Amniotic stem cell (primary cell): Measurements from ENCODE around the gene AIFM3.
"Not testable (repeated sequence)": the region's sequence is repeated elsewhere in the genome, so short reads cannot be mapped to it uniquely, and the experiment has no call there.

Source experiments
- DNase-seq: peaks from one replicate; lab custom pipeline; 2025; lab: John Stamatoyannopoulos, UW

The AIFM3 gene

GRCh38 chr22:20992056-20992442 is 25.0 kb downstream of the AIFM3 start:
- no peak for DNase-seq

DNA sequence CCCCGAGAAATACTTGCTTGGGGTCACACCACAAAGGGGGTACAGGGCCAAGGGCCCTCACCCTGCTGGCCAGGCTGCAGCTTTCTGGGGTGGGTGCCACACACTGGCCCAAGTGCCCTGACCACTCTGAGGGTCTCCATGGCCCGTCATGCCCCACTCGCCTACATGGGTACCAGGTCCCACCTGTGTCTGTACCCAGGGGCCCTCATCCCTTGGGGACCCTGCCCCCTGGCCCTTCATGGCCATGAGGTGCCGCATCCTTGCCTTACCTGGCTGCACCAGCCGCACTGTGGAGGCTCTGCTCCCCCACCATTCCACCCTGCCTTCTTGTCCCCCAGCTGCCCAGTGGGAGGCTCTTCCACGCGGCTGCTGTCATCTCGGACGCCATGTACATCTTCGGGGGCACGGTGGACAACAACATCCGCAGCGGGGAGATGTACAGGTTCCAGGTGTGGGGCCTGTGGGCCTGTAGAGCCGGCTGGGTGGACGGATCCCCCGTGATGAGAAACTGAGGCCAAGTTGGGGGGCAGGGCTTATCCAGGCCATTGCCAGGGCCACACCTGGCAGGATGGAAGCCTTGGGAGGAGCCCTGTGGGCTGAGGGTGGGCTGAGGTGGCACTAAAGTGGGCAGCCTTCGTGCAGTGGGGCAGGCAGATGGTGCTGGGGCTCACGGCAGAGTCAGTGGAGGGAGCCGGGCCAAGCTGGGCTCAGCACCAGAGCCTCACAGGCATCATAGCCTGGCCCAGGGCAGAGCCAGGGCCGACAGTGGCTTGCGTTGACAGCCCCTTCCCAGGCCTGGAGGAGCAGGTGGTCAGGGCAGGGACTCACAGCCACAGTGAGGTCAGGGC is 25.6 kb downstream of the AIFM3 start:
- no peak for DNase-seq

- DNase-seq: no peak
Measured at GRCh38 chr22:20993304-20994127, 26.5 kb downstream of the AIFM3 start.

- DNase-seq: no peak
Measured at GRCh38 chr22:20994128-20994901, 27.3 kb downstream of the AIFM3 start.

DNA sequence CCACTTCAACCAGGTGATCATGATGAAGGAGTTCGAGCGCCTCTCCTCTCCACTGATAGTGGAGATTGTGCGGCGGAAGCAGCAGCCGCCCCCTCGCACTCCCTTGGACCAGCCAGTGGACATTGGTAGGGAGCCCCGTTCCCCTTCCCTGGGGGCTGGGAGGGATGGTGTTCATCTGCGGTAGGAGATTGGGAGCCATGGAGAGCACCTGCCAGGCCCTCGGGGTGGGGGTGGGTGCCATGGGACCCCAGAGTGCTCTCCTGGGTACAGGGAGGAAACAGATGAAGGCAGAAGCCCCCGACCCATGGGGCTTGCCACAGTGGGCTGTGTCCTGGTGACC is 27.8 kb downstream of the AIFM3 start:
- DNase-seq: no peak

DNA sequence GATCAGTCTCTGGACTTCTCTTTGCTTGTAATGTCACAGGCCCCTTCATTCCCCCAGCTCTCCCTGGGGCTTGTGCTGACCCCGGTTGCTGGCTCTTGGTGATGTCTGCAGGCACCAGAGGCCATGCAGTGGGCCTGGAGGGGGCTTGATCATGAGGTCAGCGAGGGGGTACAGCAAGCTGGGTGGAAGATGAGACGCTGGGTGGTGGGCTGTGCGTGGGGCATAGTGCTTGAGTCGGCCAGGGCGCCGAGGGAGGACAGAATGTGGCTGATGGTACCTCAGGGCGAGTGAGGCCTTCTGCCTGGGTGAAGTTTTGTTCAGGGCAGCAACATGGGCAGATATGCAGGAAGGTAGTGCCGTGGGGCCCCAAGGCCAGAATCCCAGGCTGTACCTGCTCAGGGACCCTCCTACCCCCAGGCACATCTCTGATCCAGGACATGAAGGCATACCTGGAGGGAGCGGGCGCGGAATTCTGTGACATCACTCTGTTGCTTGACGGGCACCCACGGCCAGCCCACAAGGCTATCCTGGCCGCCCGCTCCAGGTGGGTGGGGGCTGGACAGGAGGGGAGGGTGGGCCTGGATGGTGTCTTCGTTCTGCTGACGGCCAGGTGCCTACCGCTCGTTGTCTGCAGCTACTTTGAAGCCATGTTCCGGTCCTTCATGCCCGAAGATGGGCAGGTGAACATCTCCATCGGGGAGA is 28.4 kb downstream of the AIFM3 start:
- no peak for DNase-seq

- no peak for DNase-seq
Measured at GRCh38 chr22:20996031-20996410, 29.0 kb downstream of the AIFM3 start.

DNA sequence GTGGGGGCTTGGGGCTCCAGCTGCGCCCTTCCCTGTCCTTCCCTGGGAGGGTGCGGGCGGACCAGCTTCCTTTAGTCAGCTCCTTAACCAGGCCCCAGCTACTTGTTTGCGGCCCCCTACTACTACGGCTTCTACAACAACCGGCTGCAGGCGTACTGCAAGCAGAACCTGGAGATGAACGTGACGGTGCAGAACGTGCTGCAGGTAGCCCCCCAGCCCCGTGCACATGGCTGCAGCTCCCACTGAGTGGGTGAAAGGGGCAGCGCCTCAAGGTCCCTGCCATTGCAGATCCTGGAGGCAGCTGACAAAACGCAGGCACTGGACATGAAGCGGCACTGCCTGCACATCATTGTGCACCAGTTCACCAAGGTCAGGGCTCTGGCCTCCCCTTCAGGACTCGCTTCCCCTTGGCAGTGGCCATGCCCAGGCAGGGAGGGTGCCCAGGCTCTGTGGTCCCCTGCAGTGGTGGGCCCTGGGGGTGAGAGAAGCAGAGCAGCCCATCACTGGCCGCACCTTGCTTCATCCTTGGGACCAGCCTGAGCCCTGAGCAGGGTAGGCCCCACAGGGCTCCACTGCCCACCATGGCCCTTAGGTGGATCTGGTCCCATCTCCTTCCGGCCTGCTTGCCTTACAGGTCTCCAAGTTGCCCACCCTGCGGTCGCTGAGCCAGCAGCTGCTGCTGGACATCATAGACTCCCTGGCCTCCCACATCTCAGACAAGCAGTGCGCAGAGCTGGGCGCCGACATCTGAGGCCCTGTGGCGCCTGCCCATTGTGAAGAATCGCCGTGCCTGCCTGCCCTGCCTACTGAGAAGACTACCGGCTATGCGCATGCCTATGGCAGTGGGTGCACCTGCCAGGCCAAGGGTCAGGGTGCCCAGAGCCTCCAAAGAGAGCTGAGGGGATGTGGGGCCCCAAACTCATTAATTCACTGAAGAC is 29.8 kb downstream of the AIFM3 start:
- no peak for DNase-seq

GRCh38 chr22:20997536-20998257 is 30.6 kb downstream of the AIFM3 start:
- no peak for DNase-seq

DNA sequence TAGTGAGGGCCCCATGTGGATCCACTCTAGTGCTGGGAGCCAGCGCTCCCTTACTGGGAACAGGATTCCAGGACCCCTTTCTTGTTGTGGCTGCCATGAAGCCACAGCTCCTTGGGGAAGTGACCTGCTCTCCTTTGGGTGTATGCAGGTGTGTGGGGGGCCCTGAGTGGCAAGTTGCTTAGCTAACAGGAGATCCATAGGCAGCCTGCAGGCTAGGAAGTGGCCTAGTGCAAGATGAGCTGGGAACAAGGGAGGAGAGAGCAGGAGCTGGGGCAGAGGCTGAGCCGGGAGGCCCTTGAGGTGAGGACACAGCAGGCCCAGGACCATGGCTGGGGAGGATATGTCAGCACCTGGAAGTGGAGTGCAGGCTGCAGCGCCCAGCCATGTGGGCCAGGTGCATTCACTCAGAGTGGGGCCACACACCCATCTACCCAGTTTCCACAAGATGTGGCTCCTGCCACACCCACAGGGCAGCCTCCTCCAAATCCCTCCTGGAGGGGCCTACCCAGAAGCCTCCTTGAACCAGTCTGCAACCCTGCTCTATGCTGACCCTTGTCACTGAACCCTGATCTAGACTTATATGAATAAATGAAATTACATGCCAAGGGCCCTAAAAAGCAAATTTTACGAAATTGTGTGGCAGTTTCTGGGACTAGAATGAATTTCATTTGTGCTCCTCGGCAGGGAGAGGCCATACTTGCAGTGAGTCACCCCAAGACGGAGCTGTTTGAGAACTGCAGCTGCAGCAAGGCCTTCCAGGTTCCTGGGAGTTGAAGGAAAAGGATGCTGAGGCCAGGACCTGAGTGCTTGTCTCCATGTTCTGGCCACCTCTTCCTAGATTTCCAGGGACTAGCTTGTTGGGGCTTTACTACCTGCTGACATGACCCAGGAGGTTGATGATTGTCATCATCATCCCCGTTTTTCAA is 31.6 kb downstream of the AIFM3 start:
- no peak for DNase-seq

DNA sequence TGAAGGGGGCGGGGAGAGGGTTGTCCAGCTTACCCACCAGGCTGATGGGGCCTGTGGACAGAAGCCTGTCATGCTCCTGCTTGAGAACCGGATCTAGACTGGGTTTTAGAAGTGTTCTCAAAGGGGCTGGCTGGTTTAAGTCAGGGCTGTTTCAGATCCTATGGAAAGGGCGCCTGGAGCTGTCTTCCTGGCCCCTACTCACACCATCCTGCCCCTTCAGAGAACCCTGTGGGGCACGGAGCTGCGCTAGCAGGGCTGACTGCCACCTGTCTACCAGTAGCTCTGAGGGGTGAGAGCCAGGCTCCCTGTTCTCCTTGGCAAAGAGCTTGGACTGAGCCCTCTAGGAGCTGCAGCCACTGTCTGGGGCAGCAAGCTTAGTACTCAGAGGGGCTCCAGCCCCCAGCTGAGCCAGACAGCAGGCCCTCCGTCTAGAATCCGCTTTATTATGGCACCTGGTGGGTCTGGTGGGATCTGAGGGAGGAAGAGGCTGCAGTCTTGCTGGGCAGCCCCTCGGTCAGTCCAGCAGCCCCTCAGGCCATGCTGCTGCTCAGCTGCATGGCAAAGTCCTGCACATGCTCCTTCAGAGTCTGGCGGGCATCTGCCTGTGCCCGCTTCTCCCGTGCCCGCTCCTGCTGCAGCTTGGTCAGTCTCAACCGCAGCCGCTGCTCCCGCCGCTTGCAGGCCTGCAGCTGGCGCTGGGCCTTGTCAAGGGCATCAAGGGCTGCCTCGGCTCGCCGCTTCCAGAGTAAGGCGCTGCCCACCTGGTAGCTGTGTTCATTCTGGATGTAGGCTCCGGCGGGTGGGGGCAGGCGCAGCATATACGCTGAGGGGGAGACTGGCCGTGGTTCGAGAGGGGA is 32.5 kb downstream of the AIFM3 start:
- DNase-seq: no peak

DNA sequence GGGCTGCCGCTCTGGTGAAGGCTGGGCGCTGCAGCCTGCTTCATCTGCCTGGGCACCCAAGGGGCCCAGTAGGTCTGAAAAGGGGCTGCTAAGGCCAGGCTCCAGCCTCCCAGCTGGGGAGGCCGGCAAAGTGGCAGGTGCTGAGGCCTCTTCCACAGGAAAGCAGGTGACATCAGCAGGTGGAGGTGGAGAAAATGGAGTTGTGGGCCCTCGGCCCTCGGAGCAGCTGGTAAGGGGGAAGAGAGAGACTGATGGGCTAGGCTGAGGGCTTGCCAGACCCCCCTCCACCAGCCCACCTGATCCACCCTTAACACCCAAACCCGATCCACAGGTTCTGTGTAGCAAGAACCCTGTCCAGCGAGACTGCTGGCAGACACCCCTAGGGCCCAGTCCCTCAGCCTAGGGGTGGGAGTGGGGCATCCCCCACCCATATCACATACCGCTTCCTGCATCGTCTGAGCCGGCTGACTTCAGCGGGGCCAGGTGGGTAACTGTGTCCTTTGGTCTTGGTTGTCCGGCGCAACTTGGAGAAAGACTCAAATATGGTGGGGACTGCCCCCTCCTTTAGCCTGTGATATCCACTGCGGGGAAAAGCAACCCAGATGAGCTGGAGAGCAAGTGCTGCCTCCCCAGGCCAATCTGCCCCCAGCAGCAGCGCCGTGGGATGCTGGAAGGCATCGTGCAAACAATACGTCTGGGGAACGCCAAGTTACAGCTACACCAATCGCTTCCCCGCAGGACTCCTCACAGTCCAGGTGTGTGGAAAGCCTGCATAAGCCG is 33.3 kb downstream of the AIFM3 start:
- DNase-seq: no peak

- no peak for DNase-seq
Measured at GRCh38 chr22:21000987-21001600, 34.0 kb downstream of the AIFM3 start.

- peak; percentile 89 for DNase-seq
Measured at GRCh38 chr22:21001601-21002325, 34.7 kb downstream of the AIFM3 start, which contains the start of gene THAP7. Gene THAP7 (minus strand): TSS chr22:21002118. CDS start chr22:21001911, 207 bp downstream.

DNA sequence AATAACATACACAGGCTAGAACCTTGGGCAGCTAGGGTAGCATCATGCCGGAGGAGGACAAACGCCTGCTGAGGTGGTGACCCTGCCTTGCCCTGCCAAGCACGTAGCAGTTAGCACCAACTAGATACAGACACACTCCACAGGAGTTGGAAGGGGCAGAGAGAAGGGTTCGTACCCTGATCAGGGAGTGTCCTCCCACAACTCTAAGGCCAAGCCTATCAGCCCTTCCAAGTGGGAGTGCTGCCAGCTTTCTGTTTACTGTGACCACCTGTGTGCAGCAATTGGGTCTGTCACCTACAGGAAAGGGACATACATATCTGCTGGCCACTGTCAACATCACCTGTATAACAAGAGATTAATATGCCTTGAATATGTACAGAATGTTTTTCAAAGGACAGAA is 36.7 kb downstream of the AIFM3 start:
- no peak for DNase-seq

DNA sequence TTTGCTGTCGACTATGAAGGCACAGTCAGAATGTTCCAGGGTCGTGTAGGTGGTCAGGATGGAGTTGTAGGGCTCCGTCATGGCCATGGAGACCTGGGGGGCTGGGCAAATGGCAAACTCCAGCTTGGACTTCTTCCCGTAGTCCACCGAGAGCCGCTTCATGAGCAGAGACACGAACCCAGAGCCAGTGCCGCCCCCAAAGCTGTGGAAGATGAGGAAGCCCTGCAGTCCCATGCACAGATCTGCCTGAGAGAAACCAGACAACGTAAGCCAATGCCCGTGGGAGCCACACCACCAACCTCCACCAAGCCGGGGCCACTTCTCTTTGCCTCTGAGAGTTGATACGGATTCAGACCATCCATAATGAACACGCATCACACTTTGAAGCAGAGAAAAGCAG is 42.2 kb downstream of the AIFM3 start:
- DNase-seq: not testable (repeated sequence)
